Germinal center (tissue), 1 donor: ENCODE measurements around the gene NAP1L1.

Experiments used
- DNase-seq: peaks from one replicate; pipeline ENCODE4 v3.0.0; 2012; ENCODE audit warnings: mixed read lengths, low spot score

Gene NAP1L1

GRCh38 chr12:76020731-76021672, 63.5 kb downstream of the NAP1L1 start:
- no peak for DNase-seq

- DNase-seq: no peak
Measured at GRCh38 chr12:76020281-76020680, 64.2 kb downstream of the NAP1L1 start.

- no peak for DNase-seq
Measured at GRCh38 chr12:76018672-76019071, 65.8 kb downstream of the NAP1L1 start.

- DNase-seq: no peak
Measured at GRCh38 chr12:76018111-76018510, 66.4 kb downstream of the NAP1L1 start.

GRCh38 chr12:76014007-76014406, 70.5 kb downstream of the NAP1L1 start:
- DNase-seq: no peak

- DNase-seq: no peak
Measured at GRCh38 chr12:76013603-76014002, 70.9 kb downstream of the NAP1L1 start.

- no peak for DNase-seq
Measured at GRCh38 chr12:76012644-76013043, 71.8 kb downstream of the NAP1L1 start.

GRCh38 chr12:76010732-76011458, 73.6 kb downstream of the NAP1L1 start:
- DNase-seq: no peak

GRCh38 chr12:76008428-76008827, 76.1 kb downstream of the NAP1L1 start:
- no peak for DNase-seq

GRCh38 chr12:76007640-76008039, 76.8 kb downstream of the NAP1L1 start:
- no peak for DNase-seq

GRCh38 chr12:76006028-76006925, 78.2 kb downstream of the NAP1L1 start:
- no peak for DNase-seq

GRCh38 chr12:76003355-76003638, 81.2 kb downstream of the NAP1L1 start:
- no peak for DNase-seq

GRCh38 chr12:76002598-76003354, 81.7 kb downstream of the NAP1L1 start:
- DNase-seq: no peak

GRCh38 chr12:75998292-75999063, 86.0 kb downstream of the NAP1L1 start:
- no peak for DNase-seq

- DNase-seq: no peak
Measured at GRCh38 chr12:75997658-75998057, 86.8 kb downstream of the NAP1L1 start.

- DNase-seq: no peak
Measured at GRCh38 chr12:75996861-75997447, 87.5 kb downstream of the NAP1L1 start.

GRCh38 chr12:75995691-75996090, 88.8 kb downstream of the NAP1L1 start:
- DNase-seq: no peak

GRCh38 chr12:75994069-75994740, 90.3 kb downstream of the NAP1L1 start:
- DNase-seq: no peak

GRCh38 chr12:75991753-75992152, 92.7 kb downstream of the NAP1L1 start:
- no peak for DNase-seq
